HG03571 (cell line): ENCODE measurements around the gene CCDC158.
"Not testable (repeated sequence)": the region's sequence is repeated elsewhere in the genome, so short reads cannot be mapped to it uniquely, and the experiment has no call there.

ENCODE experiments used
- ATAC-seq: cut with Tn5 transposase; IDR thresholded peaks from one replicate; pipeline ENCODE4 v1.9.1; 2021; ENCODE audit not compliant: unreplicated experiment

Gene CCDC158

GRCh38 chr4:76420762-76421581 is at the start of gene CCDC158:
Gene CCDC158 (minus strand): TSS chr4:76421141. CDS start chr4:76403207, 17,934 bp downstream.
- no peak for ATAC-seq

GRCh38 chr4:76470532-76470931 is 49.6 kb upstream of the CCDC158 start:
- ATAC-seq, result no peak

DNA sequence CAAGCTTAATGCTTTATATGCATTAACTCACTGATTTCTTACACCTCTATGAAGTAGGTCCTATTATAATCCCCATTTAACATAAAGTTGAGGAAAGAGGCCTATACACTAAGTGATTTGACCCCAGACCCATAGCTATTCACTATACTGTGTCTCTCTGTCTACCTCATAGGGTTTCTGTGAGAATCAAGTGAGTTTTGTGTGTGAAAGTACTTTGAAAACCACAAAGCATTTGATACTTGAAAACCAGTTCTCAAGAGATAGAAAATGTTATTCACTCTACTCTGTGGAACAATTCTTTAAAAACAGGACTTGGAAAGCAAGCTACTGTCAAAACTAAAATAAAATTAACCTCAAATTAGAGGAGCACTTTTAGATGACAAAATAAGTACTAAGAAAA is 49.1 kb upstream of the CCDC158 start:
- no peak for ATAC-seq

DNA sequence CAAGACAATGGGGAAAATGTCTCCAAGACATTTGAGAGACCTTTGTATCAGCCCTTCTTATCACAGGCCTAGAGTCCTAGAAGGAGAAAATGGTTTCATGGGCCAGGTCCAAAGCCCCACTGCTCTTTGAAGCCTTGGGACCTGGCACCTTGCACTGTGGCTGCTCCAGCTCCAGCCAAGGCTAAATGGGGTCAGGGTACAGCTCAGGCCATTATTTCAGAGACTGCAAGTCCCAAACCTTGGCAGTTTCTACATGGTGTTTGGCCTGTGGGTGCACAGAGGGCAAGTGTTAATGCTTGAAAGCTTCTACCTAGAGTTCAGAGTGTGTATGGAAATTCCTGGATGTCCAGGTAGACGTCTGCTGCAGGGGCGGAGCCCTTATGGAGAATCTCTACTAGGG is 42.6 kb upstream of the CCDC158 start:
- no peak for ATAC-seq

GRCh38 chr4:76459291-76459723 is 38.4 kb upstream of the CCDC158 start:
- no peak for ATAC-seq

- ATAC-seq, result no peak
Observed at GRCh38 chr4:76458825-76459224, 37.9 kb upstream of the CCDC158 start.

DNA sequence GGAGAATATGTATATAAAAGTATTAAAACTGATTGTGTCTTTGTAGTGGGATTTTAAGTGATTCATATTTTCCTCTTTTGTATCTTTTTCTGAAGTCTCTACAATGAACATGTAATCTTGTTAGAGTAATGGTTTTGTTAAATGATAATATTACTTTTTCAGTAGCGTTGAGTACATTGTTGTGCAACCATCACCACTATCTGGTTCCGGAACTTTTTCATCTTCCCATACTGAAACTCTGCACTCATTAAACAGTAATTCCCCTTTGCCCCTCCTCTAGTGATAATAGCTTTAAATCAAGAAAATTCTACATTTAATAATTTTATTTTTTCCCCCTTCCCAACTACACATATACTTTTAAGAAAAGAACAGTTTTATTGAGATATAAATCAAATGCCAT is 37.4 kb upstream of the CCDC158 start:
- no peak for ATAC-seq

DNA sequence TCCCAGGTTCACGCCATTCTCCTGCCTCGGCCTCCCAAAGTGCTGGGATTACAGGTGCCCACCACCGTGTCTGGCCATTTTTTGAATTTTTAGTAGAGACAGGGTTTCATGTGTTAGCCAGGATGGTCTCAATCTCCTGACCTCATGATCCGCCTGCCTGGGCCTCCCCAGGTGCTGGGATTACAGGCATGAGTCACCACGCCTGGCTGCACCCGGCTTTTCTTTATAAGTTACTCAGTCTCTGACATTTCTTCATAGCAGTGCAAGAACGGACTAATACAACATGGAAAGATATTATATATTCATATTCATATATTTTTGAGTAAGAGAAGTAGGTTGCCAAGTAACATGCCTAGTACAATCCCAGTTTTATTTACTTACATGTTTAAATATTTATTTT is 36.9 kb upstream of the CCDC158 start:
- no peak for ATAC-seq

GRCh38 chr4:76454073-76454472 is 33.1 kb upstream of the CCDC158 start:
- not testable (repeated sequence) for ATAC-seq

DNA sequence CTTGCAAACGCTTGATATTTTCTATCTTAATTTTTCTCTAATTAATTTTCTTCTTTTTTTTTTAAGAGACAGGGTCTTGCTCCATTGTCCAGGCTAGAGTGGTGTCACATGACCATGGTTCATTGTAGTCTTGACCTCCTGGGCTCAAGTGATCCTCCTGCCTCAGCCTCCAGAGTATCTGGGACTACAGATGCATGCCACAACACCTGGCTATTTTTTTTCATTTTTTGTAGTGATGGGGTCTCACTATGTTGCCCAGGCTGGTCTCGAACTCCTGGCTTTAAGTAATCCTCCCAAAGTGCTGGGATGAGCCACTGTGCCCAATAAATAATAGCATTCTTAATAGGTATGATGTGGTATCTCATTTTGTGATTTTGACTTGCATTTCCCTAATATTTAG is 32.3 kb upstream of the CCDC158 start:
- no peak for ATAC-seq

DNA sequence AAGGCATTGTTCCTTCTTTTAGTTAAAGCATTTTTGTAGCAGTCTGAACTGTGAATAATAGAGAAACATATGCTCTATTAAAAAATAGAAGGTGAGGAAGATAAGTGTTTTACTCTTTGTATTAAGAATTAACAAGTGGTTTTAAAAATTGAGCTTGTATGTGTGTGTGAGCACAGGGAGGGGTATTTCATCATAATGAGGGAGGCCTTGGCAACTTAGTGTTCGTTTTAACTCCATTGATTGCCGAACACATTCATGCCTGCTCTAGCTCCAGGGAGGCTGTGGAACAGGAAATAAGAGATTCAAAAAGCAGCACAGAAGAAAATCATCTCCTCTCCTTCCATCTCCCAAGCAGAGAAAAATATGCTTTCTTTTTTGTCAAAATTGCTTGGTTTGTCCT is 28.9 kb upstream of the CCDC158 start:
- no peak for ATAC-seq

GRCh38 chr4:76449362-76449767 is 28.4 kb upstream of the CCDC158 start:
- no peak for ATAC-seq

DNA sequence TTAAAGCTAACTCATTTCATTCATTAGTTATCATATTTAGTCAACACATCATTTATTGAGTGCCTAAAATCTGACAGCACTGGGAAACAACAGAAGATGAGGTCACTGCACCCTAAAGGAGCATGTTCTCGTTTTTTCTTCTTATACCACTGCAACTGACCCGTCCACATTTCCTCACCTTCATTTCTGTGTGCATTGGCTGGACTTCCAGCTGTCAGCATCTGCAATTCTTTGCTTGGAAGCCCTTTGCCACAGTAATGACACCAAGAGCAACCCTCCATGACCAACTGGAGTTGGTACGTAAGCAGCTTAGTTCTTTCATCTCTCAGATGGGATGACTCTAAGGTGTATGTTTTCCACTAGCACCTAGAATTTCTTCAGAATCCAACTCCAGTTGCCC is 27.3 kb upstream of the CCDC158 start:
- ATAC-seq, result no peak

DNA sequence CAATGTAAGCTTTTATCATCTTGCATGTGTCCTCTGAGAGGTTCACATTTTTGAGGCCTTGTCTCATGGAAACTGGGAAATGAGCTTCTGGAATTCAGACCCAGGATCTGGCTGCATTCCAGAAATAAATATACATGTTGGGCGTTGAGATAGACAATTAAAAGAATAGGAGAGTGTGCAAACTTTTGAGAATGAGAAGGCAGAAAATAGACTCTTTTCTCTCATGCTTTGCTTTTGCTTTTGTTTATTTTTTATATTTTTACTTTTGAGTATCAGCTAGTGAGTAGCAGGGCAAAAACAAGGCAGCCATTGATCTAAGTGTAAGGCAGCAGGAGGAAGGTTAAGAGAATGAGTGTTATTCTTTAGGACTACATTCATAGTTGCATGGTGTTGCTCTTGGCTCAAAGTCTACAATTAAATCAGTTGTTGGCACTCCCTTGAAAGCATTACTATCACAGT is 26.5 kb upstream of the CCDC158 start:
- no peak for ATAC-seq

DNA sequence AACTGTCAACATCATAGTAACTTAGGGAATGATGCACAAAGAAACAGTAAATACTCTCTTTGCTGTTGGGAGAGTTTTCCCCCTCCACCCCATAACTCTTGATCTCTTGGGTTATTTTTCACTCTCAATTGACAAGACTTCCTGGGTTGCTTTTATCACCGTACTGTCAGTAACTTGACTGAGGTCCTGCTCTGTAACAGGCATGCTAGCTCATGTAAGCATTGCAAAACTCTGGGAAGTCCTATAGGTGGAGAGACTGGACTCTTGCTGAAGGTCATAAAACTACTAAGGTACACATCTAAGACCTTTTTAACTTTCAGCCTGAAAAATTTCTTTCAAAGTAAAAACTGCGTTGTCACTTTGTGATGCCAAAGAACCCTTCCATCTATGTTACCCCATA is 25.0 kb upstream of the CCDC158 start:
- ATAC-seq, result no peak

- ATAC-seq, result no peak
Observed at GRCh38 chr4:76443376-76443775, 22.4 kb upstream of the CCDC158 start.

DNA sequence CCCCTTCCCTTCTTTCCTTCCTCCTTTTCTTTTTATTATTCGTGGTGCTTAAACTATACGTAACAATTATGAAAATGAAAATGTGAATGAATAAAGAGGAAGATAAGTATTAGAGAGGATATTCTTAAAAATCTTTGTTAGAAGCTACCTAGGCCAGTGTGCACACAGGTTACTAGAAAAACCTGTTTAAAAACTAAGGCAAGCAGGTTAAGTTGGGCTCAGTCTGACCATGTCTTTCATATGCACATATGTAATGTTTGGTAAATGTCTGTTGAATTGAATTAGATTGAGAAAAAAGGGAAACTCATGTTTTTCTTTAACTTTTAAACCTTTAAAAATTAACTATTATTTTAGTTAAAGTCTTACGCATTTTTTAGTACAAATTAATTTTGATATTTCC is 21.9 kb upstream of the CCDC158 start:
- ATAC-seq, result no peak

DNA sequence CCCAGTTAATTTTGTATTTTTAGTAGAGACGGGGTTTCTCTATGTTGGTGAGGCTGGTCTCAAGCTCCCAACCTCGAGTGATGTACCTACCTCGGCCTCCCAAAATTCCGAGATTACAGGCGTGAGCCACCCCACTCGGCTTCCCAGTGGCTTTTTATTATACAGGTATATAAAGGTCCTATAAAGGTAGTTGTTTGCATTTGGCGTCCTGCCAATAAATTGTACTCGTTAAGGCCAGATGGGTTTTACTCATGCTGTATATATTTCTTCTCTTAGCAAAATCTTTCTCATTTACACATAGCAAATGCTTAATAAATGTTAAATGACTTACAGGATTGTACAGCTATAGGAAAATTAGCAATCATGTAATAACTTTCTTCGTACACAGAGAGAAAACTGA is 20.9 kb upstream of the CCDC158 start:
- ATAC-seq, result no peak

GRCh38 chr4:76439491-76439890 is 18.6 kb upstream of the CCDC158 start:
- no peak for ATAC-seq

DNA sequence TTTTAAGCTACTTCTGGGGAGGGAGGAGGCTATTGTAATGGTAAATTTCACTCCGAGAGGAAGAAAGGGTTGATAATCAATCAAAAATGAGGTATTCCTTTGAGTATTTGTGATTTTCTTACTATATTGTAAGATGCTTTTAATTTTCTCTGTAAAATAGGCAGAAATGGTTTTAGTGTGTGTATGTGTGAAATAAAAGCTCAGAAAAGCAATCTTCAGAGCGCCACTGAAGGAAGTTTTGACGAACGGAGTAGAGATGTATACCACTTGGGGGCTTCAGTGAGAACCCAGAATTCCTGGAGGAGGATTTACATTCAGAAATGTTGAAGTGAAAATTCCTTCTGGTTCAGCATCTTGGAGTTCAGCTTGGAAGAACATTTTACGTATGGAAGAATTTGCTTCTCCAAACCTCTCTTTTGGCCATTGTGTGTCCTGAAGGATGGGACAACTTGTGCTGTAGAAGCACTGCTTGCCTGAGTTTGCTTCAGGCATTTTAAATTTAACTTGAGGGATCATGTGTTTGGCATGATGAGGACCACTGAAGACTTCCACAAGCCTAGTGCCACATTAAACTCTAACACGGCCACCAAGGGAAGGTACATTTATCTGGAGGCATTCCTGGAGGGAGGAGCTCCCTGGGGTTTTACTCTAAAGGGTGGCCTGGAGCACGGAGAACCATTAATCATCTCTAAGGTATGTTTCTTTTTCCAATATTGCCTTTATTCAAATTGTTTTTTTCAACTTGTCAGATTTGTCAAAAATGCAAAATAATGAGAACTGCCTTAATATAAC is 14.8 kb upstream of the CCDC158 start:
- no peak for ATAC-seq

DNA sequence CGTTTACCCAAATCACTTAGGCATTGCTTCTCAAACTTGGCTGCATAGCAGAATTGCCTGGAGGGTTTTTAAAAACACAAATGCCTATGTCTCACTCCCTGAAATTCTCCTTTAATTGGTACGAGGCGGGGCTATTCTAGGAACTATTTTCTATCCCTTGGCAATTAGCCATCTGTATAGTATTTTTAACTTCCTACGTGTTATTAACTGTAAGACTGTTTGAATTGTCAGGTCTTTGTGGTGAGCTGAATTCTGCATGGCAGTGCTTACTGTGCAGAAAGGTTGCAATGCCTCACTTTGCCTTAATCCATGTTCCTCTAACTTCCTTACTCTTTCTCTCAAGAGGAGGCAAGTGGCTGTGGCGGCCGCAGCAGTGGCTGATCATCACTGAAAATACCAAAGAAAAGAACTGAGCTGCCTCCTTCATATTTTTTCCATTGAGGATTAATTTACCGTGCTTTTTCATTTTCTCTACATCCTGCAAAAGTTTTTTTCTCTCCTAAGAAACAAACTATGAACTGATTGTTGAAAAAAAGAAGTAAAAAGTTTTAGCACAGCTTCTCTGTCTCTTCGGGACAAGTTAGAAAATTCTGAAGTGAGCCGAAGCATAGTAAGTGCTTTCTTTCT is 14.1 kb upstream of the CCDC158 start, which contains the start of gene SHROOM3:
Gene SHROOM3 (plus strand): TSS at position 329 of the 627 bp plus-strand sequence. CDS start 824 bp downstream, outside the sequence.
- ATAC-seq, result no peak
